Right lung (tissue), 5 donors: ENCODE measurements around the gene FOXO3. TPM values are rescaled to one million over a fixed set of nuclear protein-coding genes. Genes with fewer than 3 reads are reported as not detected.
"Not testable (repeated sequence)": the region's sequence is repeated elsewhere in the genome, so short reads cannot be mapped to it uniquely, and the experiment has no call there.

Experiments used
- DNase-seq, 2 donors: peaks; one replicate each; pipeline ENCODE4 v3.0.0-alpha.2; 2013
- polyA plus RNA-seq, 5 donors: library from polyadenylated mRNA; unstranded; fragments of 120-200 nt; gene quantifications; one replicate each; pipeline versions ENCODE4 v1.2.1 to v1.2.3, GENCODE V29; 2013; ENCODE audit warnings: inconsistent platforms in 1 of 5, low replicate concordance in 1 of 5; ENCODE audit not compliant: insufficient read length in 5 of 5, insufficient read depth in 1 of 5

FOXO3 gene
- polyA plus RNA-seq, 5 donors, result 46.6 to 68.1 (median 60.2) TPM

DNA sequence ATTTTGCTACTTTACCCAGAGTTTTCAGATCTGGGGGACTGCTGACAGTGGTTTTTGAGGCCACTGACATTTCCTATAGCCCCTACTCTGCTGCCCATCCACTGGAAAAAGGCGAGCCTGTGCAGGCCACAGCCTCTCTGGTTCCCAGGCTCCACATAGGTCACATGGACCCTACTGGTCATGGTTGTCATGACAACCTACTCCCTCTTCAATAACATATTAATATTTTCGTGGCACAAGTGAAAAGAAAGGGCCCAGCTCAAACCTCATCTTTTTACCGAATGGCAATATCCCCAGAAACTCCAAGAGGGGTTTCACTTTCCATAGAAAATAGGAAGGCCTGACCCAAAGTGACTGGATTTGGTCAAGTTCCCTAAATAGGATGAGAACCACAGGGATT, 11.0 kb upstream of the FOXO3 start:
- no peak for DNase-seq

DNA sequence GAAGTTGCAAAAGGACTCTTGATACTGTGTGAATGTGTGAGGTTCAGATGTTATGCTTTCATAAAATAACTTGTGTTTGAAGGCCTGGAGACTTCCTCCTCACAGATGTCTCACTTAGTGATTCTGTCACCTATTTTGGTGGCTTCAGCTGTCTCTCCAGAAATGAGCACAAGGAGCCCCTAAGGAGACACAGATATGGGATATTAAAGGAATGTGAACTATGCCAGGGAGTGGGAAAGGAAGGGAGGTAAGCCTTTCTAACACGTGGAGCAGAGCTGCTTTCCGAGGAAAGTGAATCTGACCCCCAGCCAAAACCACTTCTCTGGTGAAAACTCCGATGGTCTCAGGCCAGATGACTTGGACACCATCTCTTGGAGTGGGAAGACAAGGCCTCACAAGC, 10.5 kb upstream of the FOXO3 start:
- DNase-seq, result no peak

DNA sequence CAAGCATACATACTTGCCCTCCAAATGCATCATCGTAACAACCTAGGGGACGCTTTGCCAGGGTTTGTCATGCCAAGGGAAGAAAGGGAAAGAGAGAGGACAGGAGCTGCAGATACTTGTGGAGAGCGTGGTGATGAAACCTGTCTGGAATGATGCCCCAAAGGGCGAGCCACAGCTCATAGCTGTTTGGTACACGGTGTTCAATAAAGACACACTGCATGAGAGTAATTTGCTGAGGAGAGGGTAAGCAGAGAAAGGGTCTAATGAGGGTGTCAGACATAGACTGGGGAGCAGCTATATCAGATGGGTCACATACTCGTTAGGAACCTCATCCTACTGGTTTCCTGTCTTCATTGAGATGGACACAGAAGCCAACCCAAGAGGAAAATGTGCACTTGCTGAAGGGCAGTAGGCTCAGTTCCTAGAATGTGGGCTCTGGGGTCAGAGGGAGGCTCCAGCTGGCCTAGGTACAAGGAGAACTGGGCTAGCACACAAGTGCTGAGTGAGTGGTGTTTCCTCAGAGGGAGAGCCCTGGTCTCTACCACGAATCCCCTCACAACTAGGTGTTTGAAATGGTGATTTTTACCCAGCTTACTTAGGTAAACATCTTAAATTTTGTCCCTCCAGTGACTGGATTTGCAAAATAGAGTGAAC, 5.2 kb upstream of the FOXO3 start:
- no peak for DNase-seq

GRCh38 chr6:108556250-108556649, 4.5 kb upstream of the FOXO3 start:
- no peak for DNase-seq

DNA sequence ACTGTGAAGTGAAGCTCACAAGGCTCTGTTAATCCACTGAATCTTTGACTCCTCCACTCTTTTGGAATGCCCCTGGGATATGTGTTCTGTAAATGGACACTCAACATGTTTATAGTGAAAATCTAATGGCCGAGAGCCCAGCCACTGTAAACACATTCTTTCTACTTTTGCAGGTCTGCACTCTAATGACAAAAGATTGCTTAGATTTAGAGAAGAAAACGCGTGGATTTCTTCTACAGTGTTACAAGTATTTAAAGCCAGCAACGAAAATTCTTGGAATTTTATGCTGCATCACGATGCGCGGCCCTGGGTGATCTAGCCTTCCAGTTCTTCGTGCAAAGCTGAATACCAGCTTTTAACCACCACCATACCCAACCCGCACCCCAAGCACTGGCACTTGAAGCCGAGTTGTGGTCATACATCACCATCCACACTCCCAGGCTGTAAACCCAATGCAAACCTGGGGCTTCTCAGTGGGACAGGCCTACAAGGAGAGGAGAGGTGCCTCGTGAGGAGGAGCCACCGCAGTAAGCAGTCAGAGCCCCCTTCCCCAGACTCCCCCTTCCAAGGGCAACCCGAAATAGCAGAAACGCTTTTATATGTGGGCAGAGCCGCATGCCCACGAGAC, 3.7 kb upstream of the FOXO3 start:
- DNase-seq, result peak in 1 of 2 donors; percentile 69

GRCh38 chr6:108557494-108558371, 3.0 kb upstream of the FOXO3 start:
- DNase-seq, result peak in 1 of 2 donors; percentile 63

- DNase-seq, result peak; percentile 99 to 100
Observed at GRCh38 chr6:108558372-108559096, 2.2 kb upstream of the FOXO3 start.

DNA sequence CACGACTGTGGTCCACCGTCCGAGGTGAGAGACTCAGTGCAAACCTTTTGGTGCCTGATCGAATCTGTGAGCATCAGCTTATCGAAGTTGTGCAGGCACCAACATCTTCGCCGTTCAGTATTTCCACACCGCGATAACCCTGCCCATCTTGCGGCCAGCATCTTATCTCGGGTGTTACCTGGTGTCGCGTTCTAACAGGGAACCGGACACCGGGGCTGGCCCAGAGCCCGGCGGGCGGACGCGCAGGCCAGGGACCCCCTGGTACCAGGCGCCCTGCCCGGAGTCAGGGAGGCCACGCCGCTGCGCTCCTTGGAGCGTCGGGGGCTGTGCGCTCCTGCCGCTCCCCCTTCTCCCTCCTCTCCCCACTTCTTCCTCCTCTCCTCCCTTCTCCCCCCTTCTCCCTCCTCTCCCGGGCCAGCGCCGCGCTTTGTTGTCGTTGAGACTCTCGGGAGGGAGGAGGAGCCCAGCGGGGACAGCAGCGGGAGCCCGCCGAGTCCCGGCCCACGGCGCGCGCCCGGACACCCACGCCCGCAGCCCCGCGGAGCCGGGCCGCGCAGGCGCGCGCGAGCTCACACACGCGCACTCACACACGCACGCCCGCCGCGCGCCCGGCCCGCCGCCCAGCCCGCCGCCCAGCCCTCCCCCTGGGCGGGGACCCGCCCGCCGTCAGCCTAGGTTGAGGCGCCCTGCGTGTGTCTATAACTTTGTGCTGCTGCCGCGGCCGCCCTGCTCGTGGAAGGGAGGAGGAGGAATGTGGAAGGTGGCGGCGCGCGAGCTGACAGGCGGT, 1.4 kb upstream of the FOXO3 start:
- DNase-seq, result peak; percentile 91 to 93

GRCh38 chr6:108559884-108560462, 744 bp upstream of the FOXO3 start:
- peak; percentile 80 to 84 for DNase-seq

DNA sequence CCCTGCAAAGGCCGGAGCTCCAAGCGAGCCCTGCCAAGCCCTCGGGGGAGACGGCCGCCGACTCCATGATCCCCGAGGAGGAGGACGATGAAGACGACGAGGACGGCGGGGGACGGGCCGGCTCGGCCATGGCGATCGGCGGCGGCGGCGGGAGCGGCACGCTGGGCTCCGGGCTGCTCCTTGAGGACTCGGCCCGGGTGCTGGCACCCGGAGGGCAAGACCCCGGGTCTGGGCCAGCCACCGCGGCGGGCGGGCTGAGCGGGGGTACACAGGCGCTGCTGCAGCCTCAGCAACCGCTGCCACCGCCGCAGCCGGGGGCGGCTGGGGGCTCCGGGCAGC, 561 bp downstream of the FOXO3 start:
- DNase-seq, result not testable (repeated sequence)

- DNase-seq, result no peak
Observed at GRCh38 chr6:108561742-108562502, 1.2 kb downstream of the FOXO3 start.

DNA sequence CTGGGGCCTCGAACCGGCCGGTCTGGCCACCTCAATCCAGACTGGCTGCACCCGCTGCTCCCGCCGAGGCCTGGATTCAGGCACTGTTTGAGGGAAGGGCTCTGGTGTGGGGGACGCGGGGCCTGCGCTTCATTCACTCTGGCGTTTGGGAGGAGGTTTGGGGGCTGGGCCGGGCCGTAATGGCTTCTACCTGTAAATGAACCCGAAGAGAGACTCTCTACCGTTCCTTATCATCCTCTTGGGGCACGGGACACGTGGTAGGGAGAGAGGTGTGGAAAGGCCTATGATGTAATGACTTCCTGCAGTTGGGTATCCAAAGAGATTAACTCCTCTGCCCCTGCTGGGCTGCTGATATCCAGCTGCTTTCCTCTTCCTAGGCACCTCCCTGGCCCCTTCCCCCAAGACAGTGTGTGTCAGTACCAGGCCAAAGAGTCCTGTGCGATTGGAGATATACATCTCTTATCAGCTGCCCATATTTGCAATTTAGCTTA, 1.8 kb downstream of the FOXO3 start:
- DNase-seq, result peak in 1 of 2 donors; percentile 80

- DNase-seq, result no peak
Observed at GRCh38 chr6:108563292-108563691, 2.6 kb downstream of the FOXO3 start.

- no peak for DNase-seq
Observed at GRCh38 chr6:108564178-108564577, 3.5 kb downstream of the FOXO3 start.

DNA sequence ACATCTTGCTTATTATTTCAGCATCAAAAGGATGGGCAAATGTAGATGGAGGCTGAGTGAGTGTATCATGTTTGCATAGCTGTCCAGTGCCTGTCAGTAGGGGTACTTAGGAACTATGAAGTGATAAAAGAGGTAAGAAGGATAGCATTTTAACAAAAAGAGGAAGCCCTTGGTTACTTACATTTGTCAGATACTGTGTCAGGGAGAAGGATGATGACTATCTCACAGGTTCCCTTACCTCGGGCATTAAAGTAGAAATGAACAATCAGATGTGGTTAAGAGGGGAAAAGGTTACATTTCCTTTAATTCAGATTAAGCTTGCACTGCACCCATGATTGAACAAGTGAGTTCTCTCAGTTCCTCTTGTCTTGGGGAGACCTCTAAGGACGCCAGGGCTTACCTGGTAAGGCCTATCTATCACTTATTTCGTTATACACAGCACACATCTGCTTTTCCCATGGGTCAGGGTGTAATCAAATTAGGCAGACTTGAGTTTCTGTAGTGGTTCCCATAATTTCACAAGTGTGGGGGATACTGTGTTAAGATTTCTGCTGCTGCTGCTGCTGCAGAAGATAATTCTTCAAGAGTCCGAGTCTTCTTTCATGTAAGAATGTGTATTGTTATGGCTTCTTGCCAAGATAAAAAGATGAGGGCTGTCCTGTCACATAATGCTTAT, 4.5 kb downstream of the FOXO3 start:
- no peak for DNase-seq

DNA sequence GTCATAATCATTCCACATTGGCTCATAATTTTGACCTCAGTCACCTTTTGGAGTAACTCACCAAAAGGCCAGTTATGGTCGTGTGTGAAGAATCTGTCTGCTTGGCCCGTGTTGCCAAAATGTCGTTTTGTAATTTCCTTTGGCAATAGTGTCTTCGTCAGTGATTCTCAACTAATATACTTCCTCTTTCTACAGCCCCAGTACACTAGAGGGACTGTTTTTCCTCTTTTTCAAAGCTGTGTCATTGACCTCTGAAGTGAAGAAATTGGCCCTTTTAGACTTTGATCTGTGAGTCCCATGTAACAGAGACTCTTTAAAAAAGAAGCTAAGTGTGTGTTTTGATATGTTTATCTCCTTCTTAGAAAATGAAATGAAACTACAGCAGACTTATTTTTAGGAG, 5.2 kb downstream of the FOXO3 start:
- peak; percentile 81 to 86 for DNase-seq

DNA sequence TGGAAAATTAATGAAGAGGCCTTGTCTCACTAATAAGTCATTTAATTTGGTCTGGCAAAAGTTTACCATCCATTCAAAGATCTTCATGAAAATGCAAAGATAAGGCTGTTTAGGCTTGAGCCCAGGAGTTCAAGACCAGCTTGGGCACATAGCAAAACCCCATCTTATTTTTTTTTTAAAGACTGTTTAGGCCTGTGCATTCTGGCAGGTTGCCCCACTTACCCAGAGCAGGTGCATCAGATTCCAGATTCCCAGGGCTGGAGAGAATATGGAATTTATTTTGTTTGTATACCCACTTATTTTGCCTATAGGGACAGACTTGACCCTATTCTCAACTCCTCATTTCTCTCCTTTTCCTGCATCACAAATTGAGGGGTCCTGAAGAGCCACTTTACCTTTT, 5.7 kb downstream of the FOXO3 start:
- DNase-seq, result no peak

GRCh38 chr6:108568101-108568500, 7.4 kb downstream of the FOXO3 start:
- DNase-seq, result no peak

DNA sequence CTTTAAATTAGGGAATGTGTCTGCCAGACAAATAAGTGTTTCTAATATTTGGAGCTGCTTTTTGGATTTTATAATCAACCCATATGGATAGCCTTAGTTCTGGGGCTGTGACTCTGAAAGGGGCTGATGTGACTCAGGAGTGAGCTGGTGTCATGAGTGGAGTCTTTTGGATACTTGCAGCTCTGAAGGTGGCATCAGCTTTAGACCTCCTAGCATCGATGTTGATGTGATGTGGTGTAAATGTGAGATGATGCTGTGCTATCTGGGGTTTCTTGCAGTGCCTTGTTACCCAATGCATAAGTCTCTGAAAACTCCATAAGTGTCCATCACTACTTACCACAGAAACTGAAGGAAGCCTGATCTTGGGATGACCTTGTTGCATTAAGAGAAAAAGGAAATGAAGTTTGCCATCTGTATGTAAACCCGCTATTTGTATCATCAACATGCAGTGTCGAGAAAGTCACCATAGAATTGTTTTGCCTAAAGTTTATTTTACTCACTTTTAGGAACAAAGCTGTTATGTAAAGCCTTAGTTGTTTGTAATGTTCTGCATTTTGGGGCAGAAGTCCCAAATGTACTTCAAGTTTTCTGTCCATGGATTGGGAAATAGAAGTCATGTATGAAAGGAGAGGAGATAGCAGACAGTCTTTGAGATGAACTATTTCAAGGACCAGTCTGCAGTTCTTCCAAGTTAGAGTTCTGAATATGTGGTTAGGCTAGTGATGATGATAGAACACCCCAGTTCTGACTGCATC, 8.0 kb downstream of the FOXO3 start:
- DNase-seq, result no peak
